ENCODE data around the gene ABCD4.
A peak's percentile ranks its signal among the peaks of the same experiment; 100 is the strongest.

The ABCD4 gene

GRCh38 chr14:74302634-74303569 lies at the start of gene ABCD4:
Gene ABCD4, minus strand, starts transcription at chr14:74302934. Its CDS starts 22 bp downstream, at chr14:74302912.
- peak; percentile 47; the same call in 1 of the 2 replicates for TF ChIP-seq CTCF (IDR thresholded peaks at IDR 0.05; ENCODE audit: borderline replicate concordance, insufficient read depth, low read depth, low read length)
- H3K4me3 ChIP-seq (ENCODE audit: low read depth, low read length) = peak within 1 kb of the TSS; percentile 91

- TF ChIP-seq CTCF (IDR thresholded peaks at IDR 0.05; ENCODE audit: borderline replicate concordance, insufficient read depth, low read depth, low read length) = no peak
- H3K4me3 ChIP-seq (ENCODE audit: low read depth, low read length) = no peak overlapping the region
These were observed 48.2 kb upstream of the ABCD4 start for GRCh38 chr14:74350928-74351323.

GRCh38 chr14:74350211-74350927 lies 47.6 kb upstream of the ABCD4 start:
- H3K4me3 ChIP-seq (ENCODE audit: low read depth, low read length) = no peak overlapping the region
- TF ChIP-seq CTCF (IDR thresholded peaks at IDR 0.05; ENCODE audit: borderline replicate concordance, insufficient read depth, low read depth, low read length) = no peak

GRCh38 chr14:74349757-74350156 lies 47.0 kb upstream of the ABCD4 start:
- H3K4me3 ChIP-seq (ENCODE audit: low read depth, low read length) = no peak overlapping the region
- no peak for TF ChIP-seq CTCF (IDR thresholded peaks at IDR 0.05; ENCODE audit: borderline replicate concordance, insufficient read depth, low read depth, low read length)

GRCh38 chr14:74348735-74349463 lies 46.2 kb upstream of the ABCD4 start:
- no peak overlapping the region for H3K4me3 ChIP-seq (ENCODE audit: low read depth, low read length)
- no peak for TF ChIP-seq CTCF (IDR thresholded peaks at IDR 0.05; ENCODE audit: borderline replicate concordance, insufficient read depth, low read depth, low read length)

GRCh38 chr14:74348241-74348734 lies 45.6 kb upstream of the ABCD4 start, which contains the start of gene VRTN:
Gene VRTN, plus strand, starts transcription at chr14:74348471. Its CDS starts 8,313 bp downstream, at chr14:74356784.
- no peak for TF ChIP-seq CTCF (IDR thresholded peaks at IDR 0.05; ENCODE audit: borderline replicate concordance, insufficient read depth, low read depth, low read length)
- H3K4me3 ChIP-seq (ENCODE audit: low read depth, low read length) = no peak within 1 kb of the TSS
